ENCODE data around the gene HMGCLL1.

GRCh38 chr6:55499591-55499990, 79.4 kb downstream of the HMGCLL1 start:
- TF ChIP-seq CTCF (IDR thresholded peaks at IDR 0.05) (no peak), POLR2A (IDR thresholded peaks at IDR 0.05) (no peak)
